ENCODE measurements around the gene WBP1.
A peak's percentile ranks its signal among the peaks of the same experiment; 100 is the strongest.
"Not testable (repeated sequence)": the region's sequence is repeated elsewhere in the genome, so short reads cannot be mapped to it uniquely, and the experiment has no call there.

The WBP1 gene

GRCh38 chr2:74428675-74429074 lies 29.6 kb upstream of the WBP1 start:
- DNase-seq: no peak

- DNase-seq: no peak
These were observed 28.5 kb upstream of the WBP1 start for GRCh38 chr2:74429487-74430451.

DNA sequence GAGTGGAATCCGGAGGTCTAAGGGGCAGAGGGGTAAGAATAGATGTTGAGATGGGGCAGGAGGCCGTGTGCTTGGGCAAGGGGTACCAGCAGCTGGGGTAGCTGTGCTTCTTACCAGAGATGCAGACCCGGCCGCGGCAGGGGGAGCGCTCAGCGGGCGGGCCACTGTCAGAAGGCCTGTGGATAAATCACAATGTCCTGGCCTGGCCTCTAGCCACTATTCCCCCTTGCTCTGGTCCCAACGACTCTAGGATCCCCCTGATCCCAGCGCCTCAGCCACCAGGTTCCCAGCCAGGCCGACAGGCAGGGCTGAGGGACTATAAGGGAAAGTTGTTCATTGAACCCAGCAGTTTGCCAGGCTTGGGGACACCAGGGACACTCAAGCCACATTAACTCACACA lies 27.7 kb upstream of the WBP1 start:
- no peak for DNase-seq

- DNase-seq: no peak
These were observed 22.0 kb upstream of the WBP1 start for GRCh38 chr2:74436111-74436805.

DNA sequence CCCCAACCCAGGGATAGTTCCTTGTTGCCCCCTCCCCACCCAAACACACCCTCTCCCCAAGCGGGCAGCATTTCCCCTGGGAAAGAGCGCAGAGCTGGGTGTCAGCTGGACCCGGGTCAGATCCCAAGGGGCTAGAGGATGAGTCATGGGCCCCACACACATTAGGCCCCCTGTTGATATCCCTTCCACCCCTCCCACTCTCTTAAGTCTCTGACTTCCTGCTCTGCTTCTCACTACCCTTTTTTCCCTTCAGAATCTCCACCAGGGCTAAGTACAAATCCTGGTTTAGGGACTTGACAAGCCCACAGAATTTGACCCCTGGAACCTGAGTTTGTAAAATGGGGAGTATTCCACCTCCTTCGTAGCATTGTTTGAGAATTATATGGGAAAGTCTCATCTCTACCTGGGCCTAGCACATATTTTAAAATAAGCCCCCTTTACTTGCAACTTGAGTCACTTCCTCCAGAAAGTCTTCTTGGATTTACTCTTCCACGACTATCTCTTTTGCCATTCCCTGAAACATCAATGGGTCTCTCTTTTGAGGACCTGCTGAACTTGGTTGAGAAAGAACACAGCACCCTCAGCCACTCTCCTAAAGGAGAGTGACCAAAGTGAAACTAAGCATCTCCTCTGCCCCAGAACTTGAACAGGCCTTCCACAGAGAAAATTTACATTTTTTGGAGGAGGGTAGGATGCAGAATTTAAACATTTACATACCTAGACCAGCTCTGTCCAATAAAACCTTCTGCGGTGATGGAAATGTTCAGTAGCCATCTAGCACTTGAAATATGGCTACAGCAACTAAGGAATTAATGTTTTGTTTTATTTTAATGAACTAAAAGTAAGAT lies 21.2 kb upstream of the WBP1 start:
- no peak for DNase-seq

GRCh38 chr2:74438248-74438647 lies 20.0 kb upstream of the WBP1 start:
- DNase-seq: no peak

- no peak for DNase-seq
These were observed 18.9 kb upstream of the WBP1 start for GRCh38 chr2:74439373-74439772.

DNA sequence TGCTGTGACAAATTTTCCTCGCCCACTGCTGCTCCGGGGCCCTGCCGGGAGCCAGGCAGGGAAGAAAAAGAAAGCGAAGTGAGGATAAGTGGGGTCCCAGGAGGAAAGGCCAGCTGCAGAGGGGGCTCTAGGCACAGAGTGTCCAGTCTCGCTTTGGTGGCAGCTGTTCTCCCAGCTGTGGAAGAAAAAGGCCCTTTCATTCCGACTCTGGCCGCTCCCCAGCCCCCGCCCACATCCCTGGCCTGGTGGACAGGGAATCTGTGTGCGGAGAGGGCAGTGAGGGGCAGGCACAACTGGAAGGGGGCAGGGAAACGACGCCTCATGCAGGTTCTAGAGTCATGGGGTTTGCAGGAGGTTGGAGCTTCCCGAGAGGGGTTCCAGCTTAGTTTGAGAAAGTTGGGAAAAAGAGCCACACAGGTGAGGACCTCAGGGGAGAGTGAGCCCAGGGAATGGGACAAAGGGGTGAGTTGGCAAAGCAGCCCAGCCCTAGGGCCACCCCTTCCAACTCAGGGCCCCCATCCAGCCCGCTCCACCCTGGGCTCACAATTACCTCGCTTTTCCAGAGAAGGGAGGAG lies 18.3 kb upstream of the WBP1 start:
- DNase-seq: no peak

- DNase-seq: peak; percentile 55
These were observed 17.7 kb upstream of the WBP1 start for GRCh38 chr2:74440378-74441169.

DNA sequence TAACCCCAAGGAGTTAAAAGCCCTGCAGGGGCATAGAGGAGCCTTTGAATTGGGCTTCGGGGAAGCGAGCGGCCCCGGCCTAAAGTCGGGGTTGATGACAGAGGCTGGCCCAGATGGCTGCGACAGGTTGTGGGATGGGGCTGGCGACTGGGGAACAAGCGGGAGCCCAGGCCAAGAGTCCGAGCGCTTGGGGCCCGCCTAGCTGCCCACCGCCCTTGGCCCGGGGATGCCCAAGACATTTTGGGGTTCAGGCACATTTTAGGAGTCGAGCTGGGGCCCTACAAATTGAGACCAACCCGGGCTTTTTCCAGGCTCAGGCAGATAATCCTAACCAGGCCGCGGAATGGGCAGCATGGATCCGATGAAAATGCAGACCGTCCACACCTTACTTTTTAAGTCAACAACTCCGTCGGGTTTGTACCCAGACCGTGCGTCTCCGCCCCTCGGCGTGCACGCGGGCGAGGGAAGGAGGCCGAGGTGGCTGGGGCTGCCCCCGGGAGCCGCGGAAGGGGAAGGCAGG lies 17.0 kb upstream of the WBP1 start:
- no peak for DNase-seq

DNA sequence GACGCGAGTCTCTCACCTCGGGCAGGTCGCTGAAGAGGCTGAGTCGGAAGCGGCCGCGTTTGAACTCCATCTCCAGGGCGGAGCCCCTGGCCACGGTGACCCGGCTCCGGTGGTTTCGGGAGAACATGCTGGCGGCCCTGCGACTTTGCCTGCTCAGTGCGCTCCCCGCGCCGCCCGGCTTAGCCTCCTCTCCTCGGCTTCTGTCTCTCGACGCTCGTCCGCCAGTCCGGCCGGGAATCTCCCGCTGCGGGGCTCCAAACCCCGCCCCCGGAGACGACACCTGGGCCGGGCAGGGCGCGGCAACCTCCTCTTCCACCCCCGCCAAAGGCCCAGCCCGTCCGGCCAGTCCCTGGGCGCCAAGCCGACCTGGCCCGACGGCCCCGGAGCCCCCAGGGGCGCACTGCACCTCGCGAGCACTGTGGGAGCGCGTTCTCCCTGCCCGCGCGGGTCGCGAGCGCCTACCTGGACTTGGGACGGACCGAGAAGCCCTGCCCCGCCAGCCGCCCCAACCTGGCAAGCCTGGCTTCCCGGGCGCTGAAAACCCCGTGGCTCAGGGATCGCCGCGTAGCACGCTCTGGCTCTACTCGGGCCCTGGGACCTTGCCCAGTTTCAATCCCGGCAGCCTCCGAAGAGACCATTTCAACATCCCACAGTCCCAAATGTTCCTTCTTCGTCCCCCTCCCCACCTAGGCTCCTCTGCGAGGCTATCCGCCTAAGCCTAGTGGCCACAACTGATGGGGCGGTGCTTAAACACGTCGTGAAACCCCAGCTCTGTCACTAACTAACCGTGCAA lies 16.4 kb upstream of the WBP1 start, which contains the start of gene RTKN:
Gene RTKN, minus strand, starts transcription at position 248 of the 793 bp plus-strand sequence. Its CDS starts 121 bp downstream, at position 127.
- peak; percentile 60 for DNase-seq

- not testable (repeated sequence) for DNase-seq
These were observed 15.5 kb upstream of the WBP1 start for GRCh38 chr2:74442483-74443297.

DNA sequence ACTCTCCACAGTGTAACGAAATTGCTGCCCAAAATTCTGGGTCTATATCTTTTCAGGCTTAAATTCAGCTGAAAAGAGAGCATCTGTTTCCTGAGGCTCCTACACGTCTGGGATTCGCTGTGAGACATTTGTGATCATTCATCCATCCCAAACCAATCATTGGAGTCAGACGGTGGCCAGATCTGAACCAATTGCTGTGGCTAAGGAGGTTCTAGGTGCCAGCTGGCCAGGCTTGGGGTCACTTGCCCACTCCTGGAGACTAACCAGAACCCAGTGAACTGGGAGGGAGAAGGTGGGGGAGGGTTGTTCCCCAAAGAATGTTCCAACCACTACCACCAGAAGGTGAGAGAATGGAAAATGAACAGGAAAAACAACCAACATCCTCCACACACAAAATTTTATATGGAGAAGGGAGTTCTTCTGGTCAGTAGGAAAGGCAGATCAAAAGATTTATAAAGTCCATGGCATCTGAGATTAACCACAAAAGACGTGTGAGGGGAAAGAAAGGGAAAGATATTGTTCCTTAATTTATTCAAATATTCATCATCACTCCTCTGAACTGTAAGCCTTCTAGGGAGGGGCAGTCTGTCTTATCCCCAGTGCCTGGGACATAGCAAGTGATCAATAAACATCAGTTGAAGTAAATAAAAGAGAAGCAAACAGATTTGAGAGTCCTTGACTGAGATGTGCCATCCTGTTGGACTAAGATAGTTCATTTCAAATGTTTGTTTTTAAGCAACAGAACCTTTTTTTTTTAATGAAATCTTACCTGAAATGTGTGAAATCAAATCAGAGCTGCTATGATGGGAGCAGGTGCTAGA lies 13.5 kb upstream of the WBP1 start:
- DNase-seq: no peak

DNA sequence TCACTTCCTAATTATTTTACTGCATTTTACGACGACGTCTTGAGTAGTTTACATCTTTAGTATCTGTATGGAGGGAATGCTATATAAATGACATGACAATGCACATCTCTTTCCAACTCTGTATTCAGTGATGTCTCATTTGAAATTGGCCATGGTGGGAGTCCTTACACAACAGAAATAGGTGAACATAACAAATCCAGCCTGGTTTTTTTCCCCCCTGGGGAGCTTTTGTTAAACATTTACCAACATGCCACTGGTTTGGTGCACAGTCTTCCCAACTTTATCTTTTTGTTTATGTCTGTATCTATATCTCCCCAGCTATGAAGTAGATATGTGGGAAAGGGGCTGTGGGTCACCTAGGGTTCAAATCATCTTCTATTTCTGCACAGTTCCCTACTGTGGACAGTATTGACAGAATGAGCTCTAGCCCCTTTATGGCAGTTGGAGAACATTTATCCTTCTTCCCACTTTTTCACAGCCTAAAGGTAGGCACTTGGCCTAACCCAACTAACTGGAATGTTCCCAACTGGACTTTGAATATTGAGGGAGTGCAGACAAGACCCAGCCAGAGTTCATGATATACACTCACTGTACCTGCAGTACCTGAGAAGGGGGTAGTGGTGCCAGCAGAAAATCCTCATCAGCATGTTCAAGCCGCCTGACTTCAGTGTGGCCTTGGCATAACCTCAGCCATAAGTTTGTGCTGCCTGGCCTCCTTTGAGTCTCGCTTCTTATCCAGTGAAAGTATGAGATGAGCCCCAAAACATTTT lies 10.8 kb upstream of the WBP1 start:
- DNase-seq: no peak

DNA sequence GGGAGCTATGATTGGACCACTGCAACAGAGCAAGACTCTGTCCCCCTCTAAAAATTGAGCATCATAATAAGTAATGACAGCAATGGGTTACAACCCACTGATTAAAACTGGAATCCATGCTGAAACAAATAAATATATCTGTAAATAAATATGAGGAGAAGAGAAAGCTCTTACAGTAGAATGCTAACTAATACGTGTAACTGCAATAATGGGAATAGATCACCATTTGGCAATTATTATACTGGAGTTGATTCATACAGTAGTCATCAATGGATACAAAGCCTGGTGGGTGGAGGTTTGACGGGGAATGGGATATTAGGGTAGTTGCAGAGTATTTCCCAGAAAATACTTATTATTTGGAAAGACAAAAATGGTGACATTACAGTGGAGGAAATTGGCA lies 9.5 kb upstream of the WBP1 start:
- DNase-seq: no peak

GRCh38 chr2:74450570-74451190 lies 7.6 kb upstream of the WBP1 start:
- DNase-seq: no peak

- DNase-seq: peak; percentile 94
These were observed 3.4 kb upstream of the WBP1 start, which contains the start of gene INO80B for GRCh38 chr2:74454654-74455511. TSS of gene INO80B (plus strand) at chr2:74455087. CDS start at chr2:74455117, 30 bp downstream.

Data from NCI-H774 (cell line).